ENCODE data around the gene COL6A3.
A peak's percentile ranks its signal among the peaks of the same experiment; 100 is the strongest.
"Not testable (repeated sequence)": the region's sequence is repeated elsewhere in the genome, so short reads cannot be mapped to it uniquely, and the experiment has no call there.

Gene COL6A3

GRCh38 chr2:237411092-237411601 is 2.8 kb downstream of the COL6A3 start:
- no peak for DNase-seq (ENCODE audit: extremely low read depth, low read depth)
- no peak for TF ChIP-seq CTCF (IDR thresholded peaks at IDR 0.05; ENCODE audit: low read depth, low read length, missing control alignments)
- peak overlapping the region; percentile 82 for H3K4me3 ChIP-seq (replicated peaks; ENCODE audit: low read depth, low read length)

GRCh38 chr2:237409263-237409662 is 4.7 kb downstream of the COL6A3 start:
- peak overlapping the region; percentile 82 for H3K4me3 ChIP-seq (replicated peaks; ENCODE audit: low read depth, low read length)

GRCh38 chr2:237408335-237409000 is 5.5 kb downstream of the COL6A3 start:
- DNase-seq (ENCODE audit: extremely low read depth, low read depth): no peak
- TF ChIP-seq CTCF (IDR thresholded peaks at IDR 0.05; ENCODE audit: low read depth, low read length, missing control alignments): no peak
- peak overlapping the region; percentile 82 for H3K4me3 ChIP-seq (replicated peaks; ENCODE audit: low read depth, low read length)

More at GRCh38 chr2:237409263-237409662, 4.7 kb downstream of the COL6A3 start:
- DNase-seq (ENCODE audit: extremely low read depth, low read depth): not testable (repeated sequence)

GRCh38 chr2:237407700-237408099 is 6.3 kb downstream of the COL6A3 start:
- TF ChIP-seq CTCF (IDR thresholded peaks at IDR 0.05; ENCODE audit: low read depth, low read length, missing control alignments): no peak
- DNase-seq (ENCODE audit: extremely low read depth, low read depth): no peak
- peak overlapping the region; percentile 82 for H3K4me3 ChIP-seq (replicated peaks; ENCODE audit: low read depth, low read length)

- no peak for DNase-seq (ENCODE audit: extremely low read depth, low read depth)
- peak overlapping the region; percentile 19 for H3K4me3 ChIP-seq (replicated peaks; ENCODE audit: low read depth, low read length)
- TF ChIP-seq CTCF (IDR thresholded peaks at IDR 0.05; ENCODE audit: low read depth, low read length, missing control alignments): no peak
Measured at GRCh38 chr2:237406371-237406895, 7.5 kb downstream of the COL6A3 start.

GRCh38 chr2:237405605-237406004 is 8.4 kb downstream of the COL6A3 start:
- TF ChIP-seq CTCF (IDR thresholded peaks at IDR 0.05; ENCODE audit: low read depth, low read length, missing control alignments): no peak
- H3K4me3 ChIP-seq (replicated peaks; ENCODE audit: low read depth, low read length): peak overlapping the region; percentile 19
- DNase-seq (ENCODE audit: extremely low read depth, low read depth): no peak

- TF ChIP-seq CTCF (IDR thresholded peaks at IDR 0.05; ENCODE audit: low read depth, low read length, missing control alignments): no peak
- peak overlapping the region; percentile 19 for H3K4me3 ChIP-seq (replicated peaks; ENCODE audit: low read depth, low read length)
- peak; percentile 63 for DNase-seq (ENCODE audit: extremely low read depth, low read depth)
Measured at GRCh38 chr2:237405006-237405559, 8.9 kb downstream of the COL6A3 start.
